Measurements from ENCODE around the gene BCL7A. TPM values are rescaled to one million over a fixed set of nuclear protein-coding genes. Genes with fewer than 3 reads are reported as not detected.
A peak's percentile ranks its signal among the peaks of the same experiment; 100 is the strongest.

BCL7A gene
- total RNA-seq, 1 donor from 2014 or later: 11.2 TPM

- H3K36me3 ChIP-seq: no peaks in the 10 kb centered on the region
- intact Hi-C loops (cut with micrococcal nuclease): no loop called here
- H3K9me3 ChIP-seq (replicated peaks): no peaks in the 10 kb centered on the region
- no peak for DNase-seq
- TF ChIP-seq CTCF (IDR thresholded peaks at IDR 0.05; ENCODE audit: borderline replicate concordance): no peak
- no peak overlapping the region for H3K27ac ChIP-seq (replicated peaks)
- H3K4me3 ChIP-seq: no peak overlapping the region
- H3K4me1 ChIP-seq: peaks cover 66% of the 10 kb centered on the region
- no peaks in the 10 kb centered on the region for H3K27me3 ChIP-seq (ENCODE audit: low read depth)
Observed at GRCh38 chr12:122026706-122027333, 5.1 kb downstream of the BCL7A start.

GRCh38 chr12:122028165-122028904 lies 6.7 kb downstream of the BCL7A start:
- no peak for TF ChIP-seq CTCF (IDR thresholded peaks at IDR 0.05; ENCODE audit: borderline replicate concordance)
- no peak overlapping the region for H3K4me3 ChIP-seq
- H3K4me1 ChIP-seq: peaks cover 65% of the 10 kb centered on the region
- DNase-seq: no peak
- no peaks in the 10 kb centered on the region for H3K9me3 ChIP-seq (replicated peaks)
- peak overlapping the region; percentile 82 for H3K27ac ChIP-seq (replicated peaks)
- no peaks in the 10 kb centered on the region for H3K27me3 ChIP-seq (ENCODE audit: low read depth)
- intact Hi-C loops (cut with micrococcal nuclease): no loop called here
- no peaks in the 10 kb centered on the region for H3K36me3 ChIP-seq

- no peak for TF ChIP-seq CTCF (IDR thresholded peaks at IDR 0.05; ENCODE audit: borderline replicate concordance)
- H3K27ac ChIP-seq (replicated peaks): peak overlapping the region; percentile 82
Observed at GRCh38 chr12:122028905-122029560, 7.3 kb downstream of the BCL7A start.

GRCh38 chr12:122029620-122030423 lies 8.1 kb downstream of the BCL7A start:
- no peaks in the 10 kb centered on the region for H3K9me3 ChIP-seq (replicated peaks)
- peak; percentile 24 for DNase-seq
- peak overlapping the region; percentile 11 for H3K4me3 ChIP-seq
- no peaks in the 10 kb centered on the region for H3K36me3 ChIP-seq
- no peaks in the 10 kb centered on the region for H3K27me3 ChIP-seq (ENCODE audit: low read depth)
- no peak for TF ChIP-seq CTCF (IDR thresholded peaks at IDR 0.05; ENCODE audit: borderline replicate concordance)
- peak overlapping the region; percentile 82 for H3K27ac ChIP-seq (replicated peaks)
- peaks cover 50% of the 10 kb centered on the region for H3K4me1 ChIP-seq
- intact Hi-C loops (cut with micrococcal nuclease): no loop called here

More at GRCh38 chr12:122028905-122029560, 7.3 kb downstream of the BCL7A start:
- Histone ChIP-seq H3K4me3 (no peak overlapping the region), H3K4me1 (peaks cover 58% of the 10 kb centered on the region), H3K9me3 (replicated peaks) (no peaks in the 10 kb centered on the region), H3K36me3 (no peaks in the 10 kb centered on the region), H3K27me3 (ENCODE audit: low read depth) (no peaks in the 10 kb centered on the region)
- intact Hi-C loops (cut with micrococcal nuclease): no loop called here
- no peak for DNase-seq

GRCh38 chr12:122030424-122031035 lies 8.8 kb downstream of the BCL7A start:
- Histone ChIP-seq H3K4me3 (peak overlapping the region; percentile 11), H3K4me1 (peaks cover 45% of the 10 kb centered on the region), H3K27ac (replicated peaks) (peak overlapping the region; percentile 82), H3K36me3 (peaks cover 4% of the 10 kb centered on the region), H3K27me3 (ENCODE audit: low read depth) (no peaks in the 10 kb centered on the region), H3K9me3 (replicated peaks) (no peaks in the 10 kb centered on the region)
- intact Hi-C loops (cut with micrococcal nuclease): no loop called here
- no peak for TF ChIP-seq CTCF (IDR thresholded peaks at IDR 0.05; ENCODE audit: borderline replicate concordance)
- no peak for DNase-seq

Measured in left ventricle myocardium inferior (tissue), 1 donor.